Choroid plexus epithelial cell (primary cell): ENCODE measurements around the gene LRRC3.

Experiments
- DNase-seq: peaks from one replicate; pipeline ENCODE4 v3.0.0-alpha.2; 2010; ENCODE audit warnings: low read depth
- H3K4me3 ChIP-seq: 2 replicates; pipeline ENCODE4 v1.5.1; 2011; ENCODE audit warnings: low read depth, mild to moderate bottlenecking, control low read depth, low read length, moderate library complexity
- CTCF ChIP-seq: conservative IDR thresholded peaks from 2 replicates; pipeline ENCODE4 v1.5.1; 2011; ENCODE audit warnings: low read depth, mild to moderate bottlenecking, control low read depth, inconsistent platforms, low read length, moderate library complexity

LRRC3 gene

GRCh38 chr21:44448651-44449131 is 6.6 kb upstream of the LRRC3 start:
- TF ChIP-seq CTCF, result no peak
- no peak for DNase-seq
- no peak overlapping the region for H3K4me3 ChIP-seq

- H3K4me3 ChIP-seq, result no peak overlapping the region
- no peak for DNase-seq
- no peak for TF ChIP-seq CTCF
Measured at GRCh38 chr21:44449473-44450363, 5.6 kb upstream of the LRRC3 start.

GRCh38 chr21:44450402-44450801 is 4.9 kb upstream of the LRRC3 start:
- DNase-seq, result no peak
- TF ChIP-seq CTCF, result no peak
- H3K4me3 ChIP-seq, result no peak overlapping the region

GRCh38 chr21:44450999-44451398 is 4.3 kb upstream of the LRRC3 start:
- no peak overlapping the region for H3K4me3 ChIP-seq
- no peak for DNase-seq
- no peak for TF ChIP-seq CTCF

- DNase-seq, result no peak
- H3K4me3 ChIP-seq, result no peak overlapping the region
- TF ChIP-seq CTCF, result no peak
Measured at GRCh38 chr21:44453120-44453519, 2.2 kb upstream of the LRRC3 start.

GRCh38 chr21:44454058-44454457 is 1.3 kb upstream of the LRRC3 start:
- no peak for TF ChIP-seq CTCF
- no peak overlapping the region for H3K4me3 ChIP-seq
- DNase-seq, result no peak
